GM19467 (cell line): ENCODE data around the gene DAPK2.
A peak's percentile ranks its signal among the peaks of the same experiment; 100 is the strongest.

Source experiments
- ATAC-seq: cut with Tn5 transposase; IDR thresholded peaks from one replicate; pipeline ENCODE4 v1.9.1; 2021; ENCODE audit warnings: mild to moderate bottlenecking, moderate library complexity; ENCODE audit not compliant: unreplicated experiment

Gene DAPK2

DNA sequence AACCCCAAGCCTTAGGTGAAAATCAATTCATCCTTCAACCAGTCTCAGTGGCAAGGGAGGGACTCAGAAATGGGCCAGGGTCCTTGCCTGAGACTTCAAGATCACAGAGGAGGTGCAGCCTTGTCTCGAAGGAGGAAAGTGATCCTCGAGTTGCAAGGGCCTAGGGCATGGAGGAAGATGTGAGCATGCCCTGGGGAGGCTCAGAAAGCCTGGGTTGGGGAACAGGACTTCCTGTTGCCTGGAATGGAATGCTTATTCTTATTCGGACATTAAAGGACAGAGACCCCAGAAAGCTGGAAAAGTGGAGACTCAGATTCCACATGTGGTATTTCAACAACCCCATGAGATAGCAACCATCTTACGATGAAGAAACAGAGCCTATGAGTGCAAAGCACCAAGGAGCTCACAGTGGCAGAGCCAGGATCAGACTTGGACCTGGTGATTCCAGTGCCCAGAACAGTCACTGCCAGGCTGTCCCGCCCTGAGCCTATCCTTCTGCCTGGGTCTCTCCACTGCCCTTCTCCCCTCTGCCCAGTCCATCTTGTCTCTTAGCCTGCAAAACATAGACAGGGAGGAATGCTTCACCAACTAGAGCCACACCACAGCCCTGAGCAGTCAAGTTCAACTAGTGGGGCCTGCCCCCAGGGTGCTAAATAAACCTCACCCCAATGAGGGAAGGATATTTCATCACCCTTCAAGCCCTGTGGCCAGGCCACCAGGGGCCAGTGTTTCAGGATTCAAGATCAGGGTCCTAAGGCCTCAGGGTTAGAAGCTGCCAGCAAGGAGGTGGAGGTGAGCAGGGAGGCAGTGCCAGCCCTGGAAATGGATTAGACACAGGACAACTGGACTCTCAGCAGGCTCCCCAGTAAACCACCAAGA lies 21.9 kb downstream of the DAPK2 start:
- no peak for ATAC-seq

DNA sequence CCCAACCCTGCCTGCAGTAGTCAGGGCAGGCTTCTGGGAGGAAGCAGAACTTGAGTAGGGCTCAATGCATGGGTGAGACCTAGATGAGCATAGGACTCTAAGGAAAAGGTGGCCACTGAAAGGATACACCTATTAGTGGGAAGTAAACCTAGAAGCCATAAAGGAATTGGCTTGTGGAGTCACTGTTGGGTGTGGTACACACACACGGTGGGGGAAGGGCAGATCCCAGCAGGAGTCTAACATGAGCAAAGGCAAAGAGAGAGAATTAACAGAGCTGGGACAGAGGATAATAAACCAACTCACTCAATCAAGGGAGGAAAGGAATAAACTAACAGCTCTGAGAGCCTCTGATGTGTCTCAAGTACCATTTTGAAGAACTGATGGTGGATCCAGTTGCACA lies 23.1 kb downstream of the DAPK2 start:
- no peak for ATAC-seq

GRCh38 chr15:64022571-64022970 lies 23.7 kb downstream of the DAPK2 start:
- ATAC-seq: no peak

DNA sequence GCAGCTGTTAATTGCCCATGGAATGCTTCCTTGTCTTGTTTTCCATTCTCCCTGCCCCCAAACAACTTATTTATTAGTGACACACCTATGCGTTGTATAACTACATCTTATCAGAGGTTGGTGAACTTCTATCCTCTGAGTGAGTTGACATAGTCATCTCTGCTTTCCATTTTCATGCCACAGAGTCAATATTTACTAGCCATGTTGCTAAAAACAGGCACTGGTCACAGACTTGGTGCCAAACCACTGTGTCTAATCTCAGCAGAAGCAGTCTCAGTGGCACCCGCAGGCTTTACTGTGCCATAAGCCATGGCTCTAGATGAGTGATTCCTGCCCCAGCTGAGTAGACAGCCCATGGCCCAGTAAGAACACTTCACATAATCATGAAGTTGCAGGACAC lies 26.5 kb downstream of the DAPK2 start:
- ATAC-seq: no peak

DNA sequence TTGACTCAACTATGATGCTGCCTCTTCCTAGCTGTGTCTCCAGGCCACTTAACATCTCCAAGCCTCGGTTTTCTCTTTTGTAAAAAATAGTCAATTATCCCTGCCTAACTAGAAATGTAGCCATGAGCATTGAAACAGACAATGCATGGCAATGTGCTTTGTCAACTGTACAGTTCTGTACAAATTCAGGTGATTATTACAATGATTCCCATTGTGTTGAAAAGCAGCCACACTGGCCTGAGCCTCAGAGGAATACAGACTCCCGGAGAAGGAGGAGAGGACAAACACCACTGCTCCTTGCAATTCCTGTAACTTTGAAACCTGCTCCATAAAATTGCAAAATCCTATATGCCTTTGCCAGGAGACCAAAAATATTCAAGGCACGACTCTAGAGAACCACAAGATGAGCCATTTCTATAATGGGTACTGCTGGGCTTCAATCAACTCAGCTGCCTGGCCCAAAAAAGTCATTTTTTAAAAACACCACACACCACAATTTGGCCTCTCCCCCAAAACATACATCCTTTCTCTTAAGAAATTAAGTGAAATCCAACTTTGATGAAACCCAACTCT lies 28.6 kb downstream of the DAPK2 start:
- ATAC-seq: no peak

DNA sequence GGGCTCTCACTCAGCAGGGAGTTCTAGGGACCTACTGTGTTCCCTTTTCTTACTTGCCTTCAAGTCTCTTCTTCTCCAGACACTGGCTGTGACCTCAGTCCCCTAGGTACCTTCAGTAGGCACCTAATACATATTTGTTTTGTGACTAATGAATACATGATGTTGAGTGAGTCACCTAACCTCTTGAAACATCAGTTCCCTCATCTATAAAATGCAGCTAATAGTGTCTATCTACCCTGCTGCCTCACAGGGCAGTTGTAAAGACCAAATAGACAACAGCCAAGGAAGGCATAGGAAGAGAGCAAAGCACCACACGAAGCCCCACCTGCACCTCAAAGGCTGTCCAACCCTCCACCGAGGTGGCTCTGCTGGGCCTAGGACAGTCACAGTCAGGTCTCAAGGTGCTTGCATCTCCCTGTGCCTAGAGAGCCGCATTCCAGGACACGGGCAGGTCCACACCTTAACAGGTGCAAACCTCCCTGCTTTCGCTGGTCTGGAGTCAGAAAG lies 29.1 kb downstream of the DAPK2 start:
- no peak for ATAC-seq

GRCh38 chr15:64016257-64016656 lies 30.0 kb downstream of the DAPK2 start:
- no peak for ATAC-seq

- ATAC-seq: no peak
Observed at GRCh38 chr15:64014995-64015394, 31.3 kb downstream of the DAPK2 start.

DNA sequence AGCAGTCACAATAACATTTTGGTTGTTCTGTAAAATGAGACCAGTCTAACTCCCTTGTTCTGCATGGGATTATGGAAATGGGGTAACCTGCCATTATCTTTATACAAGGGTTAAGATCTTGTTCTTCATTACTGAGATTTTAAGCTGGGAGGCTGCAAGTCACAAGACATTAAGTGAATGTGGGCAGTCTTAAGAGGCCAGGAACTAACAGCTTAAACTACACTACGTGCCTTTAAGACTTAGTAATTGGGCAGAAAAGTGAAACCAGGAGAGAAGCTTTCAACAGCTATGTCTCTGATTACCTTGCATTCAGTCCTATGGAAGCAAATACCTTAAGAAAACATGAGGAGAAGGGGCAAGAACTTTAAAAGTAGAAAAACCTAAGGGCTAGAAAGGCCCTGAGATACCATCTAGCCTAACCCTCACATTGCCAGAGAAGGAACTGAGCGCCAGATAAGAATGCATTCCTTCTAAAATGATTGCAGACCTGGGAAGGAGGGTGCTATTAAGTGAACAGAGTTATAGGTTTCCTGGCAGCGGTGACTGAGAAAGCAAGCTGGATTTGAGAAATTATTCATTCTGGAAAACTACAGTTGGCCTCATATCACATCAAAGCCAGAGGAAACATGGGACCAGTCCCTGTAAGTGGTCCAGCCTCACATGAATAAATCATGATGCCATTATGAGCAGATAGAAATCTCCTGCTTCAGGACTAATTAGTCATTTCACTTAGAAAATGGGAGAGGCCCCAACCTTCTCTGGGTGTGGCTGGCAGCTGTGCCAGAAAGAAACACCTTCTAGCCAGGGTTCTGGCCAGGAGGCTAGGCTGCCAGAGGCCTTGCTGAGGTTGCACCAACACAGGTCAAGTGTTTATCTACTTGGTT lies 32.9 kb downstream of the DAPK2 start:
- ATAC-seq: no peak

DNA sequence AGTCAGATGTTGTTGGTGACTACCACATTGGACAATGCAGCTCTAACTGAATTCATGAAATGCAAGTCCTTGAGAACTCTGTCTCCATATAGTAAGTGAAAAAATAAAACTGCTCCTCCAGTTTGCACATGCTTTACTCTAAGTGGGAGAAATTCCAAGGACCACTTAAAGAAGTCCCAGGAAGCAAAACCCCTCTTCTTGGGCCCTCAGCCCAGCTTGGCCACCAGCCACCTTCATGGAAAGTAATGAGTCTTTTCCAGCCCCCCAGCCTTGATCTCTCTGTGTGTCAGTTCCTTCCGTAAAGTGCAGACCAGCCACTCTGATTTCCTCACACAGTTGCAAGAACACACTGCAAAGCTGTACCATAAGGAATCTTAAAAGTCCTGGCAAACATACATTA lies 34.5 kb downstream of the DAPK2 start:
- ATAC-seq: no peak

- peak; percentile 84 for ATAC-seq
Observed at GRCh38 chr15:64010719-64011118, 35.6 kb downstream of the DAPK2 start.

- ATAC-seq: no peak
Observed at GRCh38 chr15:64009798-64010261, 36.5 kb downstream of the DAPK2 start.

DNA sequence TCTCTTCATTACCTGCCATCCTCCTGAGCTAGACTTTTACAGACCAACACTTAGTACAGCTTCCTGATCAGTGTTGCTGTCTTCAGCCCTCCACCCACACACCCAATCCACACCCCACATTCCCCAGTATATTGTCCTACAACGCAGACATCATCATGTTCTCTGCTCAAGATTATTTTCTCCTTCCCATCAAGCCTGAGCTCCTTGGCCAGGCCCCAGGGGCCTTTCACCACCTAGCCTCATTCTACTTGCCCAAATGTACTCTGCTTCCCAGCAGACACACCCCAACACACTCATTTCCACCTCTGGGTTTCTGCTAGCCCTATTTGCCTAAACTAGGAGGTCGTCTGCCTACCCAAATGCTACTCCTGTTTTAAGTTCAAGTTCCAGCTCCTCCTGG lies 37.0 kb downstream of the DAPK2 start:
- ATAC-seq: no peak

GRCh38 chr15:64008177-64008576 lies 38.1 kb downstream of the DAPK2 start:
- ATAC-seq: no peak

GRCh38 chr15:64006642-64007041 lies 39.6 kb downstream of the DAPK2 start:
- ATAC-seq: no peak

GRCh38 chr15:64004587-64004986 lies 41.7 kb downstream of the DAPK2 start:
- ATAC-seq: no peak

DNA sequence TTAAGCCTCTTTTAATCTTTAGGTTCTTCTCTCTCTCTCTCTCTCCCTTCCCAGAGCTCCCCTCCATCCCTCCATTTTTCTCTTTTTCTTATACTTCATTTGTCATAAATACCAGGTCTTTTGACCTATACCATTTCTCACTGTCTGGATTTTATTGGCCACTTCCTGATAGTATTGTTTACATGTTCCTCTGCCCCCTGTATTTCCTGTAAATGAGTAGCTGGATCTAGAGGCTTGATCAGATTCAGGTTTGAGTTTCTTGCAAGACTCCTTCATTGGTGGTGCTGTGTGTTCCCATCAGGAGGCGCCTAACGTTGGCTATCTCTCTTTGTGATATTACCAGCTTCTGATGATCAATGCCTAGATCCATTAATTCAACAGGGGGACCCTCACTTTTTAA lies 42.2 kb downstream of the DAPK2 start:
- ATAC-seq: no peak

GRCh38 chr15:64003182-64003581 lies 43.1 kb downstream of the DAPK2 start:
- no peak for ATAC-seq

DNA sequence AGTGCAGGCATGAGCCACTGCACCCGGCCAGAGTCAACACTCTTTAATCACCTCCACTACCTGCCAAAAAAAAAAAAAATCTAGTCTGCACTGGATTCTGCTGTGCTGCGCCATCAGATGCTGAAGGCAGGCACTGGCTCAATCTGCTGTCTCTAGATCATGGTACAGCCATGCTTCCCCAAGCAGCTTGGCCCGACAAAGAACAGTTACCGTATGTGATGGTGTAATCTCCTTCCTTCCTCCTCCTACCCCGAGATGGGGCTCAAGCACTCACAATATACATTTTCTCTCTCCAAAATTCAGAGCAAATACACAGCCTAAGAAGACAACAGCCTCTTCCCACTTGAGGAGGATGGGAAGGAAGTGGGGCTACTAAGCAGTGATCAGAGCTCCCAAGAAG lies 45.1 kb downstream of the DAPK2 start:
- ATAC-seq: no peak

GRCh38 chr15:64000183-64000951 lies 45.9 kb downstream of the DAPK2 start:
- ATAC-seq: no peak

DNA sequence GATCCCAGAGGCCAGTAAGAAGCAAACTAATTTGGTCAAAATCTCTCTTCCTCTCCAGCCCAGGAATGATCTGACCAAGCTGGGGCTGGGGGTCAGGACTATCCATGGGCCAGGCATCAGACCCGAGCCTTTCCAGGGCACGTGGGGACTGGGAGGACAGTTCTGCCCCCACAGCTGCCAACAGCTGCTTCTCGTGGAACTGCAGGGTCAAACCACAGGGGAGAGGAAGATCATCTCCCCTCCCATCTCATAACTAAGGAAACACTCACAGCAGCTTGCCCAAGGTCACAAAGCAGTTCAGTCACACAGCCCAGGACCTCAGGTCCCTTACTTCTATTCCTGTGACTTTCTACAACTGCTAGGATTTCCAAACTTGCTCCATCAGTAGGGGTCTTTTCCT lies 47.1 kb downstream of the DAPK2 start:
- no peak for ATAC-seq
